PFSK-1 (cell line): Measurements from ENCODE around the gene ARHGAP10.

Experiments
- REST ChIP-seq, 2 experiments: IDR thresholded peaks; 2 replicates each; pipeline versions ENCODE4 v1.6.1 to v1.8.0; 2011 to 2012; ENCODE audit warnings: low read depth in 2 of 2, low read length in 2 of 2, control low read depth in 1 of 2, inconsistent platforms in 1 of 2, mild to moderate bottlenecking in 1 of 2, moderate library complexity in 1 of 2; ENCODE audit not compliant: insufficient read depth in 1 of 2
- TAF1 ChIP-seq: IDR thresholded peaks from 2 replicates; pipeline ENCODE4 v1.6.1; 2012; ENCODE audit warnings: low read length, control low read depth, borderline replicate concordance; ENCODE audit not compliant: insufficient read depth

GRCh38 chr4:147682755-147683154 lies 49.1 kb upstream of the ARHGAP10 start:
- TF ChIP-seq TAF1 (no peak), REST (IDR thresholded peaks at IDR 0.05; ENCODE audit: insufficient read depth in 1 of 2, low read depth in 2 of 2, low read length in 2 of 2) (no peak)
